Testis (tissue), 3 donors: Measurements from ENCODE around the gene NLGN1. TPM values are rescaled to one million over a fixed set of nuclear protein-coding genes. Genes with fewer than 3 reads are reported as not detected.

ENCODE experiments used
- DNase-seq: peaks from one replicate; pipeline ENCODE4 v3.0.0-alpha.2; 2019
- H3K27ac ChIP-seq, 2 donors: fragments of 200-600 bp; sonication (generic); one replicate each; pipeline ENCODE4 v1.5.1; 2019
- H3K27me3 ChIP-seq: fragments of 200-600 bp; sonication (generic); one replicate; pipeline ENCODE4 v1.5.1; 2019
- H3K36me3 ChIP-seq: fragments of 200-600 bp; sonication (generic); one replicate; pipeline ENCODE4 v1.5.1; 2017; ENCODE audit warnings: low read depth; ENCODE audit errors: missing control alignments
- H3K4me1 ChIP-seq: fragments of 200-600 bp; sonication (generic); one replicate; pipeline ENCODE4 v1.5.1; 2019
- H3K4me3 ChIP-seq, 2 donors: fragments of 200-600 bp; sonication (generic); one replicate each; pipeline ENCODE4 v1.5.1; 2017 to 2019
- H3K9me3 ChIP-seq: fragments of 200-600 bp; sonication (generic); one replicate; pipeline ENCODE4 v1.5.1; 2017
- POLR2A ChIP-seq: fragments of 450-650 bp; IDR thresholded peaks from one replicate; pipeline ENCODE4 v1.6.1; 2017; ENCODE audit warnings: antibody characterized with exemption, mild to moderate bottlenecking, moderate library complexity
- WGBS, 2 donors: methylation state at CpG; one replicate each; pipeline ENCODE4 v1.1.5; 2018; 5-methylcytosine and 5-hydroxymethylcytosine counted together
- intact Hi-C: fragments of 100-400 bp; cut with DNase I; formaldehyde crosslinking; loops from one replicate; pipeline ENCODE4 v1.15.1; 2023; ENCODE audit warnings: low total_unique reads
- polyA plus RNA-seq: library from polyadenylated mRNA; stranded (reverse); fragments of 350-450 nt; fragmentation: Illumina TruSeq; extraction: RNeasy Lipid Tissue Mini Kit (QIAGEN cat#74804); gene quantifications from one replicate; pipeline ENCODE4 v1.2.3, GENCODE V29; 2014; ENCODE audit warnings: low read depth, low replicate concordance; ENCODE audit not compliant: insufficient read depth
- total RNA-seq, 2 donors: library from RNA; depleted of rRNA; stranded (reverse); fragments of >200 nt; gene quantifications; one replicate each; pipeline ENCODE4 v1.2.3, GENCODE V29; 2016
- TF ChIP-seq, protein P1 (sequence below), 3 experiments: fragments of 450-650 bp in 2 of 3; fragments of 200-600 bp in 1 of 3; sonication (generic) in 1 of 3; IDR thresholded peaks; one replicate each; pipeline ENCODE4 v1.5.1; 2016 to 2019; ENCODE audit warnings: antibody characterized with exemption in 3 of 3, mild to moderate bottlenecking in 2 of 3, moderate library complexity in 1 of 3

NLGN1 gene
- total and polyA plus RNA-seq, 3 donors from 2014 or later: 10.6 to 19.2 (median 15.5) TPM

GRCh38 chr3:173780067-173780466 is 382.5 kb downstream of the NLGN1 start:
- H3K27me3 ChIP-seq: no peaks in the 10 kb centered on the region
- no peaks in the 10 kb centered on the region for H3K9me3 ChIP-seq
- 90% methylated on average over 3 of the region's 3 CpGs for WGBS, 2 donors
- intact Hi-C loops: no loop called here
- no peaks in the 10 kb centered on the region for H3K36me3 ChIP-seq
- DNase-seq: no peak
- TF ChIP-seq, protein P1, sequence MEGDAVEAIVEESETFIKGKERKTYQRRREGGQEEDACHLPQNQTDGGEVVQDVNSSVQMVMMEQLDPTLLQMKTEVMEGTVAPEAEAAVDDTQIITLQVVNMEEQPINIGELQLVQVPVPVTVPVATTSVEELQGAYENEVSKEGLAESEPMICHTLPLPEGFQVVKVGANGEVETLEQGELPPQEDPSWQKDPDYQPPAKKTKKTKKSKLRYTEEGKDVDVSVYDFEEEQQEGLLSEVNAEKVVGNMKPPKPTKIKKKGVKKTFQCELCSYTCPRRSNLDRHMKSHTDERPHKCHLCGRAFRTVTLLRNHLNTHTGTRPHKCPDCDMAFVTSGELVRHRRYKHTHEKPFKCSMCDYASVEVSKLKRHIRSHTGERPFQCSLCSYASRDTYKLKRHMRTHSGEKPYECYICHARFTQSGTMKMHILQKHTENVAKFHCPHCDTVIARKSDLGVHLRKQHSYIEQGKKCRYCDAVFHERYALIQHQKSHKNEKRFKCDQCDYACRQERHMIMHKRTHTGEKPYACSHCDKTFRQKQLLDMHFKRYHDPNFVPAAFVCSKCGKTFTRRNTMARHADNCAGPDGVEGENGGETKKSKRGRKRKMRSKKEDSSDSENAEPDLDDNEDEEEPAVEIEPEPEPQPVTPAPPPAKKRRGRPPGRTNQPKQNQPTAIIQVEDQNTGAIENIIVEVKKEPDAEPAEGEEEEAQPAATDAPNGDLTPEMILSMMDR (IDR thresholded peaks at IDR 0.05): no peak
- TF ChIP-seq POLR2A: no peak
- no peak overlapping the region for H3K27ac ChIP-seq
- no peak overlapping the region for H3K4me3 ChIP-seq
- H3K4me1 ChIP-seq: no peaks in the 10 kb centered on the region

- Histone ChIP-seq H3K4me3 (no peak overlapping the region), H3K9me3 (no peaks in the 10 kb centered on the region), H3K36me3 (no peaks in the 10 kb centered on the region), H3K27ac (no peak overlapping the region), H3K27me3 (no peaks in the 10 kb centered on the region), H3K4me1 (no peaks in the 10 kb centered on the region)
- TF ChIP-seq, protein P1 (IDR thresholded peaks at IDR 0.05): no peak
- TF ChIP-seq POLR2A: no peak
- intact Hi-C loops: no loop called here
- no peak for DNase-seq
- WGBS, 2 donors: 77 to 85% methylated on average over 3 of the region's 3 CpGs
Measured at GRCh38 chr3:173785004-173785403, 387.5 kb downstream of the NLGN1 start.

- 83 to 94% methylated on average over 2 of the region's 2 CpGs for WGBS, 2 donors
- no peak for DNase-seq
- intact Hi-C loops: no loop called here
- Histone ChIP-seq H3K9me3 (no peaks in the 10 kb centered on the region), H3K27ac (no peak overlapping the region), H3K4me1 (no peaks in the 10 kb centered on the region), H3K4me3 (no peak overlapping the region), H3K27me3 (no peaks in the 10 kb centered on the region), H3K36me3 (no peaks in the 10 kb centered on the region)
- TF ChIP-seq, protein P1 (IDR thresholded peaks at IDR 0.05): no peak
- no peak for TF ChIP-seq POLR2A
Measured at GRCh38 chr3:173789530-173790162, 392.1 kb downstream of the NLGN1 start.

- Histone ChIP-seq H3K36me3 (no peaks in the 10 kb centered on the region), H3K4me3 (no peak overlapping the region), H3K4me1 (no peaks in the 10 kb centered on the region), H3K9me3 (no peaks in the 10 kb centered on the region), H3K27ac (no peak overlapping the region), H3K27me3 (no peaks in the 10 kb centered on the region)
- TF ChIP-seq POLR2A: no peak
- TF ChIP-seq, protein P1 (IDR thresholded peaks at IDR 0.05): no peak
- intact Hi-C loops: no loop called here
- WGBS, 2 donors: 88 to 90% methylated on average over 2 of the region's 2 CpGs
- DNase-seq: no peak
Measured at GRCh38 chr3:173793963-173794362, 396.4 kb downstream of the NLGN1 start.

GRCh38 chr3:173796405-173796804 is 398.9 kb downstream of the NLGN1 start:
- H3K4me1 ChIP-seq: no peaks in the 10 kb centered on the region
- TF ChIP-seq POLR2A: no peak
- TF ChIP-seq, protein P1 (IDR thresholded peaks at IDR 0.05): no peak
- 58 to 87% methylated on average over 1 of the region's 1 CpG for WGBS, 2 donors
- no peaks in the 10 kb centered on the region for H3K27me3 ChIP-seq
- H3K9me3 ChIP-seq: no peaks in the 10 kb centered on the region
- intact Hi-C loops: no loop called here
- no peak overlapping the region for H3K27ac ChIP-seq
- no peak for DNase-seq
- H3K36me3 ChIP-seq: no peaks in the 10 kb centered on the region
- no peak overlapping the region for H3K4me3 ChIP-seq
